Progenitor cell of endocrine pancreas (in vitro differentiated cells): Measurements from ENCODE around the gene SLC28A1. TPM values are rescaled to one million over a fixed set of nuclear protein-coding genes. Genes with fewer than 3 reads are reported as not detected.

ENCODE experiments used
- DNase-seq: peaks from one replicate; pipeline ENCODE4 v3.0.0; 2021; ENCODE audit warnings: low spot score; ENCODE audit not compliant: unreplicated experiment
- H3K27ac Mint-ChIP-seq: 2 replicates; pipeline ENCODE4 v1.8.0; 2021; ENCODE audit warnings: mild to moderate bottlenecking, moderate library complexity, mixed read lengths
- H3K27me3 Mint-ChIP-seq: 2 replicates; pipeline ENCODE4 v1.8.0; 2021; ENCODE audit warnings: mixed read lengths
- H3K36me3 Mint-ChIP-seq: 2 replicates; pipeline ENCODE4 v1.8.0; 2022; ENCODE audit warnings: mixed read lengths; ENCODE audit not compliant: insufficient read depth
- H3K4me1 Mint-ChIP-seq: 2 replicates; pipeline ENCODE4 v1.8.0; 2021; ENCODE audit warnings: low read depth, mixed read lengths
- H3K4me3 Mint-ChIP-seq: 2 replicates; pipeline ENCODE4 v1.8.0; 2021; ENCODE audit warnings: low read depth, mild to moderate bottlenecking, moderate library complexity, mixed read lengths
- H3K9me3 Mint-ChIP-seq: 2 replicates; pipeline ENCODE4 v1.8.0; 2021; ENCODE audit warnings: low read depth, mixed read lengths
- CTCF ChIP-seq: fragments of 200-600 bp; sonication (generic); IDR thresholded peaks from one replicate; pipeline ENCODE4 v1.5.0; 2021; ENCODE audit warnings: antibody characterized with exemption, mild to moderate bottlenecking; ENCODE audit not compliant: unreplicated experiment
- total RNA-seq: library from RNA; stranded (reverse); gene quantifications from 2 replicates; pipeline ENCODE4 v1.2.1, GENCODE V29; 2021

Gene SLC28A1
- total RNA-seq, 1 donor from 2014 or later = not detected

- TF ChIP-seq CTCF = no peak
- H3K36me3 Mint-ChIP-seq = no peaks in the 10 kb centered on the region
- peaks cover 16% of the 10 kb centered on the region for H3K4me1 Mint-ChIP-seq
- H3K9me3 Mint-ChIP-seq = no peaks in the 10 kb centered on the region
- no peak overlapping the region for H3K4me3 Mint-ChIP-seq
- H3K27me3 Mint-ChIP-seq = peaks cover 6% of the 10 kb centered on the region
- no peak overlapping the region for H3K27ac Mint-ChIP-seq
- DNase-seq = no peak
These were observed 5.2 kb upstream of the SLC28A1 start for GRCh38 chr15:84879088-84879780.

GRCh38 chr15:84880007-84880406 is 4.5 kb upstream of the SLC28A1 start:
- DNase-seq = no peak
- no peak overlapping the region for H3K4me3 Mint-ChIP-seq
- peak overlapping the region; percentile 79 for H3K27ac Mint-ChIP-seq
- no peaks in the 10 kb centered on the region for H3K36me3 Mint-ChIP-seq
- H3K4me1 Mint-ChIP-seq = peaks cover 16% of the 10 kb centered on the region
- no peak for TF ChIP-seq CTCF
- peaks cover 9% of the 10 kb centered on the region for H3K27me3 Mint-ChIP-seq
- no peaks in the 10 kb centered on the region for H3K9me3 Mint-ChIP-seq

- Mint-ChIP-seq H3K27ac (peak overlapping the region; percentile 33), H3K4me1 (peaks cover 12% of the 10 kb centered on the region), H3K9me3 (no peaks in the 10 kb centered on the region), H3K27me3 (peaks cover 9% of the 10 kb centered on the region), H3K4me3 (no peak overlapping the region), H3K36me3 (no peaks in the 10 kb centered on the region)
- no peak for DNase-seq
- no peak for TF ChIP-seq CTCF
These were observed 3.5 kb upstream of the SLC28A1 start for GRCh38 chr15:84880822-84881519.

GRCh38 chr15:84881520-84881830 is 3.0 kb upstream of the SLC28A1 start:
- no peaks in the 10 kb centered on the region for H3K36me3 Mint-ChIP-seq
- TF ChIP-seq CTCF = no peak
- H3K27ac Mint-ChIP-seq = no peak overlapping the region
- no peak overlapping the region for H3K4me3 Mint-ChIP-seq
- no peaks in the 10 kb centered on the region for H3K9me3 Mint-ChIP-seq
- DNase-seq = no peak
- peaks cover 9% of the 10 kb centered on the region for H3K27me3 Mint-ChIP-seq
- H3K4me1 Mint-ChIP-seq = peaks cover 12% of the 10 kb centered on the region

GRCh38 chr15:84883466-84883865 is 996 bp upstream of the SLC28A1 start:
- H3K36me3 Mint-ChIP-seq = no peaks in the 10 kb centered on the region

More at GRCh38 chr15:84883466-84883865, 996 bp upstream of the SLC28A1 start:
- peaks cover 16% of the 10 kb centered on the region for H3K27me3 Mint-ChIP-seq
- DNase-seq = no peak
- H3K4me1 Mint-ChIP-seq = peaks cover 9% of the 10 kb centered on the region
- H3K9me3 Mint-ChIP-seq = no peaks in the 10 kb centered on the region
- H3K27ac Mint-ChIP-seq = peak overlapping the region; percentile 89
- no peak overlapping the region for H3K4me3 Mint-ChIP-seq
- TF ChIP-seq CTCF = no peak
